Loucy (cell line): ENCODE data around the gene ACSM4.

Experiments used
- EZH2phosphoT487 ChIP-seq: fragments of 200-600 bp; IDR thresholded peaks from 2 replicates; pipeline ENCODE4 v1.6.1; 2018; ENCODE audit warnings: antibody characterized with exemption, mild to moderate bottlenecking, moderate library complexity, borderline replicate concordance
- TF ChIP-seq, protein P1 (sequence below): fragments of 200-600 bp; sonication (generic); conservative IDR thresholded peaks from 2 replicates; pipeline ENCODE4 v1.5.1; 2014; ENCODE audit warnings: mild to moderate bottlenecking, antibody characterized with exemption, low read length

DNA sequence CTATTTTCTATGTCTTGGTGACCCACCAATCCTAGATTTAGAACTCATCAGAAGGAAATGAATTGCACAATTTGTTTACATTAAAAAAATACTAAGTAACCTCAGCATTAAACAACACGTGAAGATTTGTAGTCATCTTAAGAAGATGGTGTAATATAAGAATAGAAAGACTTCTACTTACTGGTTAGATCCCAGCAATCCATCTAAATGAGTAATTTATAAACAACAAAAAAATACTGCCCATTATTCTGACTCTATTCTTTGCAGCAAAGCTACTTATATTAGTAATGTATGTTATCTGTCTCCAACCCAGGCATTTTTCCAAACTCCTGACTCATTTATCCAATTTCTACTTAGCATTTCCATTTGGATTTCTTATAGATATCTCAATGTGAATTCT lies 72.3 kb downstream of the ACSM4 start:
- TF ChIP-seq, protein P1, sequence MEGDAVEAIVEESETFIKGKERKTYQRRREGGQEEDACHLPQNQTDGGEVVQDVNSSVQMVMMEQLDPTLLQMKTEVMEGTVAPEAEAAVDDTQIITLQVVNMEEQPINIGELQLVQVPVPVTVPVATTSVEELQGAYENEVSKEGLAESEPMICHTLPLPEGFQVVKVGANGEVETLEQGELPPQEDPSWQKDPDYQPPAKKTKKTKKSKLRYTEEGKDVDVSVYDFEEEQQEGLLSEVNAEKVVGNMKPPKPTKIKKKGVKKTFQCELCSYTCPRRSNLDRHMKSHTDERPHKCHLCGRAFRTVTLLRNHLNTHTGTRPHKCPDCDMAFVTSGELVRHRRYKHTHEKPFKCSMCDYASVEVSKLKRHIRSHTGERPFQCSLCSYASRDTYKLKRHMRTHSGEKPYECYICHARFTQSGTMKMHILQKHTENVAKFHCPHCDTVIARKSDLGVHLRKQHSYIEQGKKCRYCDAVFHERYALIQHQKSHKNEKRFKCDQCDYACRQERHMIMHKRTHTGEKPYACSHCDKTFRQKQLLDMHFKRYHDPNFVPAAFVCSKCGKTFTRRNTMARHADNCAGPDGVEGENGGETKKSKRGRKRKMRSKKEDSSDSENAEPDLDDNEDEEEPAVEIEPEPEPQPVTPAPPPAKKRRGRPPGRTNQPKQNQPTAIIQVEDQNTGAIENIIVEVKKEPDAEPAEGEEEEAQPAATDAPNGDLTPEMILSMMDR: no peak
- no peak for TF ChIP-seq EZH2phosphoT487
